ENCODE data around the gene CADPS.

Gene CADPS

GRCh38 chr3:62481962-62482361 is 393.3 kb downstream of the CADPS start:
- no peak for DNase-seq

GRCh38 chr3:62480056-62480455 is 395.2 kb downstream of the CADPS start:
- no peak for DNase-seq

GRCh38 chr3:62479326-62479725 is 395.9 kb downstream of the CADPS start:
- DNase-seq = no peak

GRCh38 chr3:62475306-62475705 is 399.9 kb downstream of the CADPS start:
- DNase-seq = no peak

- DNase-seq = no peak
Measured at GRCh38 chr3:62467966-62468722, 407.1 kb downstream of the CADPS start.

- no peak for DNase-seq
Measured at GRCh38 chr3:62462788-62463187, 412.4 kb downstream of the CADPS start.

- DNase-seq = no peak
Measured at GRCh38 chr3:62462104-62462762, 413.0 kb downstream of the CADPS start.

- DNase-seq = no peak
Measured at GRCh38 chr3:62454916-62455315, 420.3 kb downstream of the CADPS start.

- no peak for DNase-seq
Measured at GRCh38 chr3:62453448-62453847, 421.8 kb downstream of the CADPS start.

GRCh38 chr3:62451211-62451887 is 423.9 kb downstream of the CADPS start:
- DNase-seq = no peak

GRCh38 chr3:62446337-62446940 is 428.8 kb downstream of the CADPS start:
- no peak for DNase-seq

GRCh38 chr3:62445275-62445674 is 429.9 kb downstream of the CADPS start:
- DNase-seq = no peak

GRCh38 chr3:62439978-62440377 is 435.2 kb downstream of the CADPS start:
- no peak for DNase-seq

- DNase-seq = no peak
Measured at GRCh38 chr3:62439176-62439813, 435.9 kb downstream of the CADPS start.

GRCh38 chr3:62436785-62437184 is 438.4 kb downstream of the CADPS start:
- DNase-seq = no peak

GRCh38 chr3:62433396-62433795 is 441.8 kb downstream of the CADPS start:
- no peak for DNase-seq

GRCh38 chr3:62421207-62421606 is 454.0 kb downstream of the CADPS start:
- DNase-seq = no peak

- no peak for DNase-seq
Measured at GRCh38 chr3:62416144-62416543, 459.1 kb downstream of the CADPS start.

- no peak for DNase-seq
Measured at GRCh38 chr3:62415312-62415801, 459.9 kb downstream of the CADPS start.

GRCh38 chr3:62414786-62415185 is 460.4 kb downstream of the CADPS start:
- no peak for DNase-seq

- no peak for DNase-seq
Measured at GRCh38 chr3:62413687-62414086, 461.5 kb downstream of the CADPS start.

- DNase-seq = no peak
Measured at GRCh38 chr3:62406945-62407344, 468.3 kb downstream of the CADPS start.

- DNase-seq = no peak
Measured at GRCh38 chr3:62405566-62405965, 469.6 kb downstream of the CADPS start.

Data from amniotic stem cell (primary cell).